Hematopoietic multipotent progenitor cell treated with erythropoietin and hydrocortisone succinate and interleukin-3 and kit ligand, for 8 days (in vitro differentiated cells): ENCODE data around the gene EVX2.
A peak's percentile ranks its signal among the peaks of the same experiment; 100 is the strongest.

Experiments used
- DNase-seq: peaks from one replicate; pipeline ENCODE4 v3.0.0-alpha.2; 2015

Gene EVX2

GRCh38 chr2:176121190-176122051, 37.7 kb upstream of the EVX2 start:
- DNase-seq = no peak

DNA sequence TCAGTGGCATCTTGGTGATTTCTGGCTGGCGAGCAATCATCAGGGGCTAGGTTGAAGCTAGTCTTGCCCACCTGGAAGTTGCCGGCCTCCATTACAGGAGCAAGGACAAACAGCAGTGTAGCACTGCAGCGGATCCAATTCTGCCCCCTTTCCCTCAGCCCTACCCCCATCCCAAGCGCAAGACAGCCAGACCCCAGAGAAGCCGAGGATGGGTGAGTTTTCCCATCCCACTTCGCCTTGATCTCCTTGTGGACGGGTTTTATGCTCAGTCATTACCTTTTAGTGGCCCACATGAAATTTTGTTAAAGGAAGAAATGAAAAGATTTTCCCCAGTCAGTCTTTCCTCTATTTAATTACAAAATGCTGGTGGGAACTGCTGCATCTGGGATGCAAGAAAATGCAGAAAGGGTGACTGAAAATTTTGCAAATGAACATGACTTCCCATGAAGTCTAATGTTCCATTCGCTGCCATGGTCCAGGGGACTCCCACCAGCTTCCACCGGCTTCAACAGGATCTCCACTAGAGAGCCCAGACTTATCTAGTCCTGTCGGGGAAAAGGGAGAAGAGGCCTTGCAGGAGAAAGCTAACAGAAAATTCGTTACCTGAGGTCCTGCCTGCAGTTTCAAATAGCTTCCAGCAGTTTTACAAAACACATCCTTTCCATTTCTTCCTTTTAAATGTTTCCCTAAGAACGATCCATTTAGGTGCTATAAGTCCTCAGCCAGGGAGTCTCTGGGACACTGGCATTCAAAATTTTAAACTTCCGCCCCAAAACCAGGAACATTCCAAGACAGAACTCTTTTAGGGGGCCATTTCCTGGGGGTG, 36.8 kb upstream of the EVX2 start:
- no peak for DNase-seq

- peak; percentile 45 for DNase-seq
These were observed 35.0 kb upstream of the EVX2 start for GRCh38 chr2:176118601-176119339.

- DNase-seq = no peak
These were observed 34.1 kb upstream of the EVX2 start for GRCh38 chr2:176117823-176118371.

GRCh38 chr2:176117162-176117822, 33.5 kb upstream of the EVX2 start:
- no peak for DNase-seq

DNA sequence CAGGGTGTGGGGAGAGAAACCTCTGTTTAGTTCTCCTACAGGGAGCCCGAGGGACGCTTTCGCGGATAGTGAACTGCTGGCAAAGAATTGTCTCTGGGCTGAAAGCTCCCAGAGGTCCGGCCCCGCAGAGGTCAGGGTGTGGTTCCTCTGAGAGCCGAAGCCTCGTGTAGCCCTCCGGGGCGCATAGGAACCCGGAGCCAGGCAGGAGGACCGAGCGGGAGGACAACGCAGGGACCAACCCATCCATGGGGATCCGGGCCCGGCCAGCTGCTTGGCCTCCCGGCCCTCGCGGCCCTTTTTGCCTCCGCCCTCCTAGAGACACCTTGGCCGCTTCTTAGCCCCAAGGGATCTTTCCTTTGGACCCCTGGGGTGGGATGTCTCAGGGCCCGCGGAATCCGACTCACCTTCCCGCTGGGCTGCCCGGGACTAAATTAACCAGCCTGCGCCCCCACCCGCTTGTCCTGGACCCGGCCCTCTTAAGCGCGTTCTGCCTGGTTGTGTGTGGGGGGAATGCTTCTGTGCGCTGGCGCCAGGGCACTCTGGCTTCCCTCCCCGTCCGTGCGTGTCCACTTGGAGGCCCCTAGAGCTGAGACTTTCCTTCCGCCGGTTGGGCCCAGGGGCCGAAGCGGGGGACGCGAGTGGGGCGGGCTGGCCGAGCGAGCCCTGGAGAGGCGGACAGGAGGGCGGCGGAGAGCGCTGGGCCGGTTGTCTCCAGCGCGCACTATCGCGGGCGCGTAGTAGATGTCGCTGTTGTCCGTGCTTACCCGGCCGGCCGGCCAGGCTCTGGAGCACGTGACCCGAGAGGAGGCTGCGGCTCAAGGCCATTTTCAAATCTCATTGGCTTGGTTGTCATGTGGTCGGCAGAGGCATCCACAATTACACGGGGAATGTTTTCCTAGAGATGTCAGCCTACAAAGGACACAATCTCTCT, 32.4 kb upstream of the EVX2 start, which contains the start of gene HOXD10:
TSS of gene HOXD10 (plus strand) at position 896 of the 931 bp plus-strand sequence. CDS start 56 bp downstream, outside the sequence.
- DNase-seq = no peak

- DNase-seq = no peak
These were observed 31.3 kb upstream of the EVX2 start for GRCh38 chr2:176114930-176115625.

DNA sequence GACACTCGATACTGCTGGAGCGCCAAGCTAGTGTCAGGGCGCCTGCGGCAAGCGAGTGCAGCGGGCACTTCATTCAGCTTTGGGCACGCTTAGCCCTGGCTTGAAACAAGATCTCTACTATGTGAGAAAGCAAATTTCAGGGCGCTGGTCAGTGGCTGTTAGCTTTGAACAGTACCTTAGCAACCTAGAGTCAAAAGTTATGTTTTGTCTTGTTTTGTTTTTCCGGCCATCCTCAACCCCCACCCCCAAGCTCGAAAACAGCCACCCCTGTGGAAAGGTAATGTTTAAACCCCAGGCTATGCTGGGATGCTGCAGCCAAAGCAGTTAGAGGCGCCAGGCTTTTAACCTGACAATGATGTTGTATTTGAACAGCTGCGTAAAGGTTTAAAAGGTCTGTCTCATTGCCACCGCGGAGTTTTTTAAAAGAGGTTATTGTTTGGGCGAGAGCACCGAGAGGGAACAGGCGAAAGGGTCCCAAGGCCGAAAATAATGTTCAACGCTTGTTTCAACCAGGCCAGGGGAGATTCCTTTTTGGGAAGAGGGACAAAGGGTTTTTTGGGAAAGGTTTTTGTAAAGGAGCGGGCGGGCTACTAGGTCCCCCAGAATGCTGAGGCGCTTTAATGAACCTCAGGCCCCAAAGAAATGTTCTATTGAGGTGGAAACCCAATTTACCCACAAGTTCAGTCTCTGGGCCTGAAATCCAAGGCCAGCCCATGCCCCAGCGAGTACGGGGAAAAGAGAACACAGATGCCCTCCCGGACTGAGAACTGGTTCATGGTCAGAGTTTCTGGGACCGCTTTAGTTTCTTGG, 30.6 kb upstream of the EVX2 start:
- no peak for DNase-seq

- DNase-seq = no peak
These were observed 28.9 kb upstream of the EVX2 start for GRCh38 chr2:176112375-176113302.

- DNase-seq = no peak
These were observed 28.1 kb upstream of the EVX2 start for GRCh38 chr2:176111846-176112374.

DNA sequence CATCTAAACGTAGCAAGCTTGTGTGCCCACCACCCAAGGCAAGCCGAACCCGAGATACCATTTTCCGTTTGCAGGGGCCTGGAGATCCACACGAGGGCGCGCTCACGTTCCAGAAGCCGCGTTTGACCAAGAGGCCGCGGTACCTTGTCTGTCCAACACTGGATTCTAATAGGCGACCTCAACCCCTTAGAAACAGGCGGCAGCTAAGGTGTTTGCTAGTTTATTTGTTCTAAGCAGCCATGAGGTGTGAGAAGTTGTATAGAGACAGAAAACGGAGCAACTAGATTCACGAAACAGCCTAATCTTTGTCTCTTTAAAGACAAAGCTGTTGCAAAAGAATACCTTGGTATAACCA, 27.5 kb upstream of the EVX2 start:
- peak; percentile 51 for DNase-seq

- no peak for DNase-seq
These were observed 26.9 kb upstream of the EVX2 start for GRCh38 chr2:176110415-176111308.

GRCh38 chr2:176109946-176110345, 26.2 kb upstream of the EVX2 start:
- no peak for DNase-seq

DNA sequence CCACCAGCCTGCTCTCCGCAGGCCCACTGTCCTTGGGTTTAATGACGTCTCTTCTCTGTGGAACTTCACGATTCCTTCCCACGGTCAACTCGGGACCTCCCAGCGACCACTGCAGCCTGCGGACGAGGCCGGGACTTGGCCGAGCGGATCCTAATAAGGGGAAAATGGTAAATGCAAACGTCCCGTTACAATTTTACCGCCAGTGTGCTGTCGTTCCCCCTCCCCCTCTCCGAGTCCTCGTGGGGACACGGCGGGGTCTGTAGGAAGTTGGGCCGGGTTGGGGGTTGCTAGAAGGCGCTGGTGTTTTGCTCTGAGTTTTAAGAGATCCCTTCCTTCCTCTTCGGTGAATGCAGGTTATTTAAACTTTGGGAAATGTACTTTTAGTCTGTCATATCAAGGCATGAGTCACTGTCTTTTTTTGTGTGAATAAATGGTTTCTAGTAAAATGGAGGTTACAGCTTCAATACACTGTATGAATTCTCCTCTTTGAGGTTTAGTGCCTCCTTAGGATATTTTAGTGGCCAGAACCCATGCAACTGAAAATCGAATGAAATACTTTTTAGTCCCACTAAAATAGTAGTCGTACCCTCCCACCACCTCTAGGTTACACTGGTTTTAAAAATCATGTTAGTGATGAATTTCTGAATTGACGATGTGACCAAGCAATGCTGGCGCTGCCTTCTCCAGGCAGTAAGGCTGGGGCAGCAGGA, 25.6 kb upstream of the EVX2 start:
- no peak for DNase-seq

DNA sequence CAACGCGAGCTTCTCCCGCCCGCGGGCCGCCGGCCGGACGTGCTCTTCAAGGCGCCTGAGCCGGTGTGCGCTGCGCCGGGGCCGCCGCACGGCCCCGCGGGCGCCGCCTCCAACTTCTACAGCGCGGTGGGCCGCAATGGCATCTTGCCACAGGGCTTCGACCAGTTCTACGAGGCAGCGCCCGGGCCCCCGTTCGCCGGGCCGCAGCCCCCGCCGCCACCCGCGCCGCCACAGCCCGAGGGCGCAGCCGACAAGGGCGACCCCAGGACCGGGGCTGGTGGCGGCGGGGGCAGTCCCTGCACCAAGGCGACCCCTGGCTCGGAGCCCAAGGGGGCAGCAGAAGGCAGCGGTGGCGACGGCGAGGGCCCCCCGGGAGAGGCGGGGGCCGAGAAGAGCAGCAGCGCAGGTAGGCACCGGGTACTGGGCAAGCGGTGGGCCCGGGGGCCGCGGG, 24.0 kb upstream of the EVX2 start:
- DNase-seq = no peak
